ENCODE measurements around the gene TRRAP.

DNA sequence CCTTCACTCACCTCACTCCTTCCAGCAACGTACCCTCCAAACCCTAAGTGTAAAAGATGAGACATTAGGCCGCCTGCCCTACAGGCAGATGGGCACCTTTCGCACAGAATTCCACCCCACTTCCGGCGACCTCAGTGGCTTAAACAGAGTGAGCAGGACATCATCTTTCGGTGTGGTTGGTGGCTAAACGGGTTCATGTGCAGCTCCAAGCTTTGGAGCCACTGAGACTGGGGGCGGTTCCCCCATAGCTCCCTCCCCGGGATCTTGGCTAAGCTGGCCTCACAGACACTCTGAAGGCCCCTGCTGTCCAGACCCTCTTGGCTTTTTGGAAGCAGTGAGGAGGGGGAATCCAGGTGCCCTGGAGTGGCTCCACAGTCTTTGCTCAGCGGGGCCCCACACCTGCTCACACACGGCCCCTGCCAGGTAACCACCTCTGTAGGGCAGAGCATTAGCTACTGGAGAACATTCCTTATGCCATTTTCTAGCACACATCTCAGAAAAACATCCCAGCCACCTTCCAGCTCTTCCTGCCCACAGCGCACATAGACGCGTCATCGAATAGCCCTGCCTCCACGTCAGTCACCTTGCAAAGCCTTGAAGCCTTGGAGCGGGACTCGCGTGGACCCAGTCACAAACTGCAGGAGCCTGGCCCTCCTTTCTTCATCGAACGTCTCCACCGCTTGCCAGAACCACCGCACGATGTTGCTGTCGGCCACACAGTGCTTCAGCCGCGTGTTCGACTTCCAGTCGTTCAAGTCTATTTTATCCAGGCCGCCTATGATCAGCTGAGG is 156.8 kb downstream of the TRRAP start:
- TF ChIP-seq, protein P1, sequence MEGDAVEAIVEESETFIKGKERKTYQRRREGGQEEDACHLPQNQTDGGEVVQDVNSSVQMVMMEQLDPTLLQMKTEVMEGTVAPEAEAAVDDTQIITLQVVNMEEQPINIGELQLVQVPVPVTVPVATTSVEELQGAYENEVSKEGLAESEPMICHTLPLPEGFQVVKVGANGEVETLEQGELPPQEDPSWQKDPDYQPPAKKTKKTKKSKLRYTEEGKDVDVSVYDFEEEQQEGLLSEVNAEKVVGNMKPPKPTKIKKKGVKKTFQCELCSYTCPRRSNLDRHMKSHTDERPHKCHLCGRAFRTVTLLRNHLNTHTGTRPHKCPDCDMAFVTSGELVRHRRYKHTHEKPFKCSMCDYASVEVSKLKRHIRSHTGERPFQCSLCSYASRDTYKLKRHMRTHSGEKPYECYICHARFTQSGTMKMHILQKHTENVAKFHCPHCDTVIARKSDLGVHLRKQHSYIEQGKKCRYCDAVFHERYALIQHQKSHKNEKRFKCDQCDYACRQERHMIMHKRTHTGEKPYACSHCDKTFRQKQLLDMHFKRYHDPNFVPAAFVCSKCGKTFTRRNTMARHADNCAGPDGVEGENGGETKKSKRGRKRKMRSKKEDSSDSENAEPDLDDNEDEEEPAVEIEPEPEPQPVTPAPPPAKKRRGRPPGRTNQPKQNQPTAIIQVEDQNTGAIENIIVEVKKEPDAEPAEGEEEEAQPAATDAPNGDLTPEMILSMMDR (optimal IDR thresholded peaks at IDR 0.05 in 1 of 3, IDR thresholded peaks at IDR 0.05 in 1 of 3, conservative IDR thresholded peaks at IDR 0.05 in 1 of 3; ENCODE audit: extremely low read depth in 1 of 3, insufficient read depth in 2 of 3, low read length in 3 of 3), result no peak
- TF ChIP-seq EZH2 (IDR thresholded peaks at IDR 0.05; ENCODE audit: low read length), result no peak
